HepG2 (cell line): ENCODE data around the gene CPEB3. TPM values are rescaled to one million over a fixed set of nuclear protein-coding genes. Genes with fewer than 3 reads are reported as not detected.

Source experiments
- ATF7-NPFF ChIP-seq: sonication (generic); formaldehyde crosslinking; IDR thresholded peaks from 2 replicates; pipeline ENCODE4 v1.8.1; 2023; ENCODE audit warnings: mild to moderate bottlenecking, low read depth, missing genetic modification reagents, moderate library complexity
- CENPX ChIP-seq: sonication (generic); formaldehyde crosslinking; IDR thresholded peaks from 2 replicates; pipeline ENCODE4 v1.9.0; 2021; ENCODE audit warnings: mild to moderate bottlenecking, missing genetic modification reagents, moderate library complexity
- ELF4 ChIP-seq: sonication (generic); formaldehyde crosslinking; IDR thresholded peaks from 2 replicates; pipeline ENCODE4 v1.5.0; 2020; ENCODE audit warnings: missing genetic modification reagents, mild to moderate bottlenecking, moderate library complexity, borderline replicate concordance
- ETV6 ChIP-seq: sonication (generic); formaldehyde crosslinking; conservative IDR thresholded peaks from 2 replicates; pipeline ENCODE4 v1.4.0; 2020; ENCODE audit warnings: missing genetic modification reagents
- JUN ChIP-seq: sonication (generic); formaldehyde crosslinking; IDR thresholded peaks from 2 replicates; pipeline ENCODE4 v1.4.0; 2020; ENCODE audit warnings: mild to moderate bottlenecking, missing genetic modification reagents
- REXO4 ChIP-seq: sonication (generic); formaldehyde crosslinking; IDR thresholded peaks from 2 replicates; pipeline ENCODE4 v1.8.0; 2022; ENCODE audit warnings: missing genetic modification reagents, mild to moderate bottlenecking, borderline replicate concordance
- SAFB2 ChIP-seq: sonication (generic); formaldehyde crosslinking; IDR thresholded peaks from 2 replicates; pipeline ENCODE4 v1.5.1; 2020; ENCODE audit warnings: missing genetic modification reagents, low read depth, mild to moderate bottlenecking, borderline replicate concordance
- SYNCRIP ChIP-seq: fragments of 200-400 bp; formaldehyde crosslinking; IDR thresholded peaks from 2 replicates; pipeline ENCODE4 v1.6.1; 2018; ENCODE audit warnings: mild to moderate bottlenecking, low read depth, low read length; ENCODE audit not compliant: insufficient read depth
- WIZ ChIP-seq: sonication (generic); formaldehyde crosslinking; IDR thresholded peaks from 2 replicates; pipeline ENCODE4 v1.5.1; 2020; ENCODE audit warnings: mild to moderate bottlenecking, missing genetic modification reagents
- ZBTB1 ChIP-seq: sonication (generic); formaldehyde crosslinking; IDR thresholded peaks from 2 replicates; pipeline ENCODE4 v1.4.0; 2020; ENCODE audit warnings: missing genetic modification reagents, borderline replicate concordance
- ZIK1 ChIP-seq: sonication (generic); formaldehyde crosslinking; IDR thresholded peaks from 2 replicates; pipeline ENCODE4 v1.5.0; 2020; ENCODE audit warnings: mild to moderate bottlenecking, low read depth, missing genetic modification reagents, borderline replicate concordance
- ZNF225 ChIP-seq: sonication (generic); formaldehyde crosslinking; IDR thresholded peaks from 2 replicates; pipeline ENCODE4 v1.4.0; 2020; ENCODE audit warnings: mild to moderate bottlenecking, missing genetic modification reagents
- ZNF264 ChIP-seq: sonication (generic); formaldehyde crosslinking; IDR thresholded peaks from 2 replicates; pipeline ENCODE4 v1.4.0; 2020; ENCODE audit warnings: missing genetic modification reagents
- ZNF335 ChIP-seq: sonication (generic); formaldehyde crosslinking; IDR thresholded peaks from 2 replicates; pipeline ENCODE4 v1.4.0; 2020; ENCODE audit warnings: missing genetic modification reagents
- ZNF354B ChIP-seq: sonication (generic); formaldehyde crosslinking; IDR thresholded peaks from 2 replicates; pipeline ENCODE4 v1.8.0; 2022; ENCODE audit warnings: mild to moderate bottlenecking, missing genetic modification reagents
- ZNF510 ChIP-seq: sonication (generic); formaldehyde crosslinking; IDR thresholded peaks from 2 replicates; pipeline ENCODE4 v1.4.0; 2020; ENCODE audit warnings: low read depth, mild to moderate bottlenecking, missing genetic modification reagents
- polyA plus RNA-seq, 8 experiments: library from polyadenylated mRNA; depleted of rRNA in 3 of 8; stranded (reverse) in 7 of 8; unstranded in 1 of 8; fragments of >200 nt; fragmentation: Illumina TruSeq in 4 of 8; extraction: Trizol in 4 of 8; gene quantifications; 2 replicates each; pipeline versions ENCODE4 v1.2.1 to v1.2.3, GENCODE V29; 2011 to 2016; ENCODE audit warnings: low read depth in 4 of 8, missing spikeins in 1 of 8, mixed read lengths in 1 of 8; ENCODE audit not compliant: insufficient read depth in 1 of 8
- total RNA-seq, 5 experiments: library from RNA; depleted of rRNA; stranded (reverse); fragments of >200 nt; fragmentation: Illumina TruSeq; extraction: Trizol; gene quantifications; 2 replicates each; pipeline ENCODE4 v1.2.3, GENCODE V29; 2016; ENCODE audit warnings: low read depth in 1 of 5
- TF ChIP-seq, protein P1 (sequence below): sonication (generic); formaldehyde crosslinking; IDR thresholded peaks from 2 replicates; pipeline ENCODE4 v1.5.1; 2020; ENCODE audit warnings: missing genetic modification reagents, mild to moderate bottlenecking, borderline replicate concordance
- TF ChIP-seq, protein P2 (sequence below): sonication (generic); formaldehyde crosslinking; IDR thresholded peaks from 2 replicates; pipeline ENCODE4 v1.5.0; 2020; ENCODE audit warnings: mild to moderate bottlenecking, missing genetic modification reagents, borderline replicate concordance
- TF ChIP-seq, protein P3 (sequence below): sonication (generic); formaldehyde crosslinking; IDR thresholded peaks from 2 replicates; pipeline ENCODE4 v1.5.1; 2020; ENCODE audit warnings: mild to moderate bottlenecking, missing genetic modification reagents, moderate library complexity

Gene CPEB3
- total and polyA plus RNA-seq, 2 of the 13 experiments (the other 11 are each of a cell fraction or from before 2014, with no cell fraction given), result 0.66 to 0.70 TPM

DNA sequence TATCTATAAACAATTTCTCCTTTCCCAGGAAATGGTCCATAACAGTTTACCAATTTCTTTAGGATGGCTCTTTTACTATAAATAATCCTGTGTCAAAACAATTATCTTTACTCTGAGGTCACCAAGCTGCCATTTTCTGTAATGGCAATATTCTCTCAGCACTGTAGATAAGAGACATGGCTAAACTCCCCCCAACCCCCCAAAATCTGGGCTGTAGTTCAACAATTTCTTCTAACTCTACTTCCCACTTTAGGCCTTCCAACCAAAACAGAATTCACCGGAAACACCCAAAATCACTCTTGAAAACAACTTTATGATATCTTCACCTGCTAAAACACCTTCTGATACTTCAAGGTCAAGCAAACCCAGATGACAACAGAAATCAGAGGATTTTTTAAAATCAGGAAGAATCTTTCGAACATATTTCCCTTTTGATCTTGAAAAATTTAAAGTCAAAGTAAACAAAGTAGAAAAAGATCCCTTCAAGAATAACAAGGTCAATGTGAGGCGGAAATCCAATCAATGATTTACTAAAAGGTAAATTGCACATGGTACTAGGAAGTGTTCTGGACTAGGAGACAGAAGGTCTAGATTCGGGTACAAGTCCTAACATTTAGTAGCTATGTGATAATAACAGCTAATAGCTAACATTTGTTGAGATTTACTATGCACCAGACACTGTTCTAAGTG is 176.8 kb downstream of the CPEB3 start (continued):
- TF ChIP-seq WIZ (CRISPR knock-in tag) (no peak), ZNF264 (CRISPR knock-in tag) (no peak), REXO4 (CRISPR knock-in tag) (no peak), ZBTB1 (no peak), CENPX (CRISPR knock-in tag) (no peak), SAFB2 (CRISPR knock-in tag) (no peak), JUN (CRISPR knock-in tag) (no peak), ZNF510 (CRISPR knock-in tag) (no peak), ZNF354B (no peak), ELF4 (CRISPR knock-in tag) (no peak), ZNF225 (CRISPR knock-in tag) (no peak), SYNCRIP (no peak), ETV6 (CRISPR knock-in tag) (no peak), ZNF335 (CRISPR knock-in tag) (no peak), ATF7-NPFF (CRISPR knock-in tag) (no peak), ZIK1 (no peak)
- TF ChIP-seq, protein P1, sequence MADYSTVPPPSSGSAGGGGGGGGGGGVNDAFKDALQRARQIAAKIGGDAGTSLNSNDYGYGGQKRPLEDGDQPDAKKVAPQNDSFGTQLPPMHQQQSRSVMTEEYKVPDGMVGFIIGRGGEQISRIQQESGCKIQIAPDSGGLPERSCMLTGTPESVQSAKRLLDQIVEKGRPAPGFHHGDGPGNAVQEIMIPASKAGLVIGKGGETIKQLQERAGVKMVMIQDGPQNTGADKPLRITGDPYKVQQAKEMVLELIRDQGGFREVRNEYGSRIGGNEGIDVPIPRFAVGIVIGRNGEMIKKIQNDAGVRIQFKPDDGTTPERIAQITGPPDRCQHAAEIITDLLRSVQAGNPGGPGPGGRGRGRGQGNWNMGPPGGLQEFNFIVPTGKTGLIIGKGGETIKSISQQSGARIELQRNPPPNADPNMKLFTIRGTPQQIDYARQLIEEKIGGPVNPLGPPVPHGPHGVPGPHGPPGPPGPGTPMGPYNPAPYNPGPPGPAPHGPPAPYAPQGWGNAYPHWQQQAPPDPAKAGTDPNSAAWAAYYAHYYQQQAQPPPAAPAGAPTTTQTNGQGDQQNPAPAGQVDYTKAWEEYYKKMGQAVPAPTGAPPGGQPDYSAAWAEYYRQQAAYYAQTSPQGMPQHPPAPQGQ, result no peak
- TF ChIP-seq, protein P2, sequence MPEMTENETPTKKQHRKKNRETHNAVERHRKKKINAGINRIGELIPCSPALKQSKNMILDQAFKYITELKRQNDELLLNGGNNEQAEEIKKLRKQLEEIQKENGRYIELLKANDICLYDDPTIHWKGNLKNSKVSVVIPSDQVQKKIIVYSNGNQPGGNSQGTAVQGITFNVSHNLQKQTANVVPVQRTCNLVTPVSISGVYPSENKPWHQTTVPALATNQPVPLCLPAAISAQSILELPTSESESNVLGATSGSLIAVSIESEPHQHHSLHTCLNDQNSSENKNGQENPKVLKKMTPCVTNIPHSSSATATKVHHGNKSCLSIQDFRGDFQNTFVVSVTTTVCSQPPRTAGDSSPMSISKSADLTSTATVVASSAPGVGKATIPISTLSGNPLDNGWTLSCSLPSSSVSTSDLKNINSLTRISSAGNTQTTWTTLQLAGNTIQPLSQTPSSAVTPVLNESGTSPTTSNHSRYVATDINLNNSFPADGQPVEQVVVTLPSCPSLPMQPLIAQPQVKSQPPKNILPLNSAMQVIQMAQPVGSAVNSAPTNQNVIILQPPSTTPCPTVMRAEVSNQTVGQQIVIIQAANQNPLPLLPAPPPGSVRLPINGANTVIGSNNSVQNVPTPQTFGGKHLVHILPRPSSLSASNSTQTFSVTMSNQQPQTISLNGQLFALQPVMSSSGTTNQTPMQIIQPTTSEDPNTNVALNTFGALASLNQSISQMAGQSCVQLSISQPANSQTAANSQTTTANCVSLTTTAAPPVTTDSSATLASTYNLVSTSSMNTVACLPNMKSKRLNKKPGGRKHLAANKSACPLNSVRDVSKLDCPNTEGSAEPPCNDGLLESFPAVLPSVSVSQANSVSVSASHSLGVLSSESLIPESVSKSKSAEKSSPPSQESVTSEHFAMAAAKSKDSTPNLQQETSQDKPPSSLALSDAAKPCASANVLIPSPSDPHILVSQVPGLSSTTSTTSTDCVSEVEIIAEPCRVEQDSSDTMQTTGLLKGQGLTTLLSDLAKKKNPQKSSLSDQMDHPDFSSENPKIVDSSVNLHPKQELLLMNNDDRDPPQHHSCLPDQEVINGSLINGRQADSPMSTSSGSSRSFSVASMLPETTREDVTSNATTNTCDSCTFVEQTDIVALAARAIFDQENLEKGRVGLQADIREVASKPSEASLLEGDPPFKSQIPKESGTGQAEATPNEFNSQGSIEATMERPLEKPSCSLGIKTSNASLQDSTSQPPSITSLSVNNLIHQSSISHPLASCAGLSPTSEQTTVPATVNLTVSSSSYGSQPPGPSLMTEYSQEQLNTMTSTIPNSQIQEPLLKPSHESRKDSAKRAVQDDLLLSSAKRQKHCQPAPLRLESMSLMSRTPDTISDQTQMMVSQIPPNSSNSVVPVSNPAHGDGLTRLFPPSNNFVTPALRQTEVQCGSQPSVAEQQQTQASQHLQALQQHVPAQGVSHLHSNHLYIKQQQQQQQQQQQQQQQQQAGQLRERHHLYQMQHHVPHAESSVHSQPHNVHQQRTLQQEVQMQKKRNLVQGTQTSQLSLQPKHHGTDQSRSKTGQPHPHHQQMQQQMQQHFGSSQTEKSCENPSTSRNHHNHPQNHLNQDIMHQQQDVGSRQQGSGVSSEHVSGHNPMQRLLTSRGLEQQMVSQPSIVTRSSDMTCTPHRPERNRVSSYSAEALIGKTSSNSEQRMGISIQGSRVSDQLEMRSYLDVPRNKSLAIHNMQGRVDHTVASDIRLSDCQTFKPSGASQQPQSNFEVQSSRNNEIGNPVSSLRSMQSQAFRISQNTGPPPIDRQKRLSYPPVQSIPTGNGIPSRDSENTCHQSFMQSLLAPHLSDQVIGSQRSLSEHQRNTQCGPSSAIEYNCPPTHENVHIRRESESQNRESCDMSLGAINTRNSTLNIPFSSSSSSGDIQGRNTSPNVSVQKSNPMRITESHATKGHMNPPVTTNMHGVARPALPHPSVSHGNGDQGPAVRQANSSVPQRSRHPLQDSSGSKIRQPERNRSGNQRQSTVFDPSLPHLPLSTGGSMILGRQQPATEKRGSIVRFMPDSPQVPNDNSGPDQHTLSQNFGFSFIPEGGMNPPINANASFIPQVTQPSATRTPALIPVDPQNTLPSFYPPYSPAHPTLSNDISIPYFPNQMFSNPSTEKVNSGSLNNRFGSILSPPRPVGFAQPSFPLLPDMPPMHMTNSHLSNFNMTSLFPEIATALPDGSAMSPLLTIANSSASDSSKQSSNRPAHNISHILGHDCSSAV (CRISPR knock-in tag), result no peak
- TF ChIP-seq, protein P3, sequence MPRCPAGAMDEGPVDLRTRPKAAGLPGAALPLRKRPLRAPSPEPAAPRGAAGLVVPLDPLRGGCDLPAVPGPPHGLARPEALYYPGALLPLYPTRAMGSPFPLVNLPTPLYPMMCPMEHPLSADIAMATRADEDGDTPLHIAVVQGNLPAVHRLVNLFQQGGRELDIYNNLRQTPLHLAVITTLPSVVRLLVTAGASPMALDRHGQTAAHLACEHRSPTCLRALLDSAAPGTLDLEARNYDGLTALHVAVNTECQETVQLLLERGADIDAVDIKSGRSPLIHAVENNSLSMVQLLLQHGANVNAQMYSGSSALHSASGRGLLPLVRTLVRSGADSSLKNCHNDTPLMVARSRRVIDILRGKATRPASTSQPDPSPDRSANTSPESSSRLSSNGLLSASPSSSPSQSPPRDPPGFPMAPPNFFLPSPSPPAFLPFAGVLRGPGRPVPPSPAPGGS (CRISPR knock-in tag), result no peak
